ENCODE data around the gene HSPB1.
"Not testable (repeated sequence)": the region's sequence is repeated elsewhere in the genome, so short reads cannot be mapped to it uniquely, and the experiment has no call there.

The HSPB1 gene

DNA sequence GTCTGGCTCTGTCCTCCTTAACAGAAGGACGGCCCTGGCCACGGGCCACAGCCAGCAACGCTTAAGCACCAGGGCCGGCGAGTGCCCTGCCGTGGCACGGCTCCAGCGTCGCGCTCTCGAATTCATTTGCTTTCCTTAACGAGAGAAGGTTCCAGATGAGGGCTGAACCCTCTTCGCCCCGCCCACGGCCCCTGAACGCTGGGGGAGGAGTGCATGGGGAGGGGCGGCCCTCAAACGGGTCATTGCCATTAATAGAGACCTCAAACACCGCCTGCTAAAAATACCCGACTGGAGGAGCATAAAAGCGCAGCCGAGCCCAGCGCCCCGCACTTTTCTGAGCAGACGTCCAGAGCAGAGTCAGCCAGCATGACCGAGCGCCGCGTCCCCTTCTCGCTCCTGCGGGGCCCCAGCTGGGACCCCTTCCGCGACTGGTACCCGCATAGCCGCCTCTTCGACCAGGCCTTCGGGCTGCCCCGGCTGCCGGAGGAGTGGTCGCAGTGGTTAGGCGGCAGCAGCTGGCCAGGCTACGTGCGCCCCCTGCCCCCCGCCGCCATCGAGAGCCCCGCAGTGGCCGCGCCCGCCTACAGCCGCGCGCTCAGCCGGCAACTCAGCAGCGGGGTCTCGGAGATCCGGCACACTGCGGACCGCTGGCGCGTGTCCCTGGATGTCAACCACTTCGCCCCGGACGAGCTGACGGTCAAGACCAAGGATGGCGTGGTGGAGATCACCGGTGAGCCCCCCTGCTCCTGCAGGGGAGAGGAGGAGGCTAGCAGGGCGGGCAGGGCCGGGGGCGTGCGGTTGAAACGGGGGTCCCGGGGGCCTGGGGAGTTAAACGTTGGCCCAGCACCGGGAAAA is at the start of gene HSPB1:
Gene HSPB1, plus strand, starts transcription at position 327 of the 855 bp plus-strand sequence. Its CDS starts 40 bp downstream, at position 367.
- peak; percentile 82 to 84 for DNase-seq

DNA sequence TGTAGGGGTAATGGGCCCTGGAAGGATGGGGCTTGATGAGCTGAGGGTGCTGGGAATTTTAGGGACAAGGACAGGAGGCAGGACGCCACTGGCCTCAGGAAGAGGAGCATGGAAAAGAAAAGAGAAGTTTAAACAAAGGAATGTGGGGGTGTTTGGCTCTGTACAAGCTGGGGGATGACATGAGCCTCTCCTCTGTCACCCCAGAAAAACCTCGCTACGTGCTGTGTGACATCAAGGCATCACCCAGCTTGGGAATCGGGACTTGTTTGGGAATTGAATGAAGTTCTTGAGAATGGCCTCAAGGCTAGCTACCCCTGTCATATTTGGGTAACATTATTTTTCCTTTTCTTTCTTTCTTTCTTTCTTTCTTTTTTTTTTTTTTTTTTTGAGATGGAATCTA is 47.7 kb upstream of the HSPB1 start:
- no peak for DNase-seq

GRCh38 chr7:76257973-76258372 is 44.5 kb upstream of the HSPB1 start:
- DNase-seq: no peak

DNA sequence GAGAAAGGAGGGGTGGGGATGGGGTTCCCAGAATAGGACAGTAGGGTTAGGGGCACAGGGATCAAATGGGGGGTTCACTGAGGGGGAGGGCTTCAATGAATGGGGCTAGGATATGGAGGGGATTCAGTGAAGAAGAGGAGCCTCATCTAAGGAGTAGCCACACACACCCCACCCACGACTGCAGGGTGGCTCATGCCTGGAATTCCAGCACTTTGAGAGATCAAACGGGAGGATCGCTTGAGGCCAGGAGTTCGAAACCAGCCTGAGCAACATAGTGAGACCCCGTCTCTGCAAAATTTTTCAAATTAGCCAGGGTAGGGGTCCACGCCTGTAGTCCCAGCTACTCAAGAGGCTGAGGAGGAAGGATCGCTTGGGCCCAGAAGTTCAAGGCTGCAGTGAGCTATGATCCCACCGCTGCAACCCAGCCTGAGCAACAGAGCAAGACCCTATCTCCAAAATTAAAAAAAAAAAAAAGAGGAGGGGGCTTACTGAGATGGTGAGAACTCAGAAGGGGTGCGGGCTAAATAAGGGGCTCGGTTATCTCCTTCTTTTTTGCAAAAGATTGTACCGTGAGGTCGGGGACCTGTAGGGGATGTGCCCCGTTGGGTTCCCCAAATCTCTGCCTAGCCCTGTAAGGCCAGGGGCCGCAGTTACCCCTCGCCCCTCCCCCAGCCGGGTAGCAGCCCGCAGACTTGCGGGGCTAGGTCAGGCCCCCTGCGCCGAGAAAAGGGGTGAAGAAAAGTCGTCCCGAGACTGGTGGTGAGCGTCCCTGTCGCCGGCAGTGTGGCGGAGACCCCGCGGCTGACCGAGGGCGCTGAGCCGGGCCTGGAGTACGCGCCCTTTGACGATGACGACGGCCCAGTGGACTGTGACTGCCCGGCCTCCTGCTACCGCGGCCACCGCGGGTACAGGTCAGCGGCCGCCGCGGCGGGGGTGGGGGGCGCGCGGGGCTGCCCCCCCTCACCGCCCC is 43.1 kb upstream of the HSPB1 start:
- no peak for DNase-seq

DNA sequence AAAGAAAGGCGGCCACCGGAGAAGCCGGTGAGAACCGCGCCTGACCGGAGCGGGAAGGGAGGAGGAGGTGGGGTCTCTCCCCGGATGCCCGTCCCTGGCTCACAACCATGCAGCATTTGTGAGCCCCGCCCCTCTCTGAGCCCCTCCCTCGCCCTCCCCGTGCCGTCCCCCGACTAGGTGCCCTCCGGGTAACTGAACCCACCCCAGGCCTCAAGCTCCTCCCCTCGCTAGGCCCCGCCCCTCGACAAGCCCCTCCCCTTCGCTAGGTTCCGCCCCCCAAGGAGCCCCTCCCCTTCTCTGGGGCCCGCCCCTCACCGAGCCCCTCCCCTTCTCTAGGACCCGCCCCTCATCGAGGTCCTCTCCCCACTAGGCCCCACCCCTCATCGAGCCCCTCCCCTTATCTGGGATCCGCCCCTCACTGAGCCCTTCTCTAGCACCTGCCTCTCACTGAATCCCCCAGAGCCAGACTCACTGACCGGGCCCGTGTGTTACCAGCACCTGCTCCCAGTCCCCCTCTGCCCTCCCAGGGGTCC is 42.2 kb upstream of the HSPB1 start:
- DNase-seq: peak; percentile 35 to 37

DNA sequence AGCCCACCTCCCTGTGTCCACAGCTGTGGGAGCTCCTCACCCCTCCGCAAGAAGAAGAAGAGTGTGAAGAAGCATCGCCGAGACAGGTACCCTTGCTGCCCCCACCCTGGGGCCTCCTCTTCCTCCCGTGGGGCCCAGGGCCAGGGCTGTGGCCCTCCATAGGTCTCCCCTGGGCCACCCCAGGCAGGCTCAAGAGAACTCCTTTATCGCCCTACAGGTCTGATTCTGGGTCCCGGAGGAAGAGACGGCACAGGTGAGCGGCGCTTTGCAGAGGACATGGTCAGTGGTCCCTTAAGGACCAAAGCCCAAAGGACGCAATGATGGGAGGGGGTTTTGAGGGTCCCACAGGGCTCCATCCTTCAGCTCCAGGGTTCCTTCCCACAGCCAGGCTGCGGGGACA is 41.1 kb upstream of the HSPB1 start:
- DNase-seq: no peak

GRCh38 chr7:76261931-76262330 is 40.5 kb upstream of the HSPB1 start:
- no peak for DNase-seq

DNA sequence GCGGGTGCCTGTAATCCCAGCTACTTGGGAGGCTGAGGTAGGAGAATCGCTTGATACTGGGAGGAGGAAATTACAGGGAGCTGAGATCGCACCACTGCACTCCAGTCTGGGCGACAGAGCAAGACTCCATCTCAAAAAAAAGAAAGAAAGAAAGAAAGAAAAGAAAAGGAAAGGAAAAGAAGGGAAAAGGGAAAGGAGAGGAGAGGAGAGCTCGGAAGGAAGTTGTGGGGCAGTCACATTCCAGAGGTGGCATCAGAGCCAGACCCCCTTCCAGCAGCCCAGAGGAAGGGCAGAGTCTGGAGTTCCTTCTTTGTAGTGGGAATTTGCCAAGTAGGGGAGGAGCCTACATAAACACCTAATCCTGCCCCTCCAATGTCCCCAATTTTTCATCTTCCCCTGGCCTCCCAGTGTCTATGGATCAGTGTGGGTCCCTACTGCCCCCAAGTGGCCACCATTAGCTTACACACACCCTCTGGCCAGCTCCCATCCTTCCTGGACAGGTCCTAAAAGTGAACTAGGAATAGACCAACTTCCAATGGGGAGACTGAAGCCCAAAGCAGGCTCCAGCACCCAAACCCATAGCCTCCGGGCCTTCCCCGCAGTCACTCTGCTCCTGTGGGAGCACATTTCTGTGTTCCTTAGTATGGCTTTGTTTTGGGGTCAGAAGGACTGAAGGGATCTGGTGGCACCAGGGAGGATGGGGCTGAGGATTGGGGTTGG is 39.6 kb upstream of the HSPB1 start:
- peak; percentile 27 to 29 for DNase-seq

DNA sequence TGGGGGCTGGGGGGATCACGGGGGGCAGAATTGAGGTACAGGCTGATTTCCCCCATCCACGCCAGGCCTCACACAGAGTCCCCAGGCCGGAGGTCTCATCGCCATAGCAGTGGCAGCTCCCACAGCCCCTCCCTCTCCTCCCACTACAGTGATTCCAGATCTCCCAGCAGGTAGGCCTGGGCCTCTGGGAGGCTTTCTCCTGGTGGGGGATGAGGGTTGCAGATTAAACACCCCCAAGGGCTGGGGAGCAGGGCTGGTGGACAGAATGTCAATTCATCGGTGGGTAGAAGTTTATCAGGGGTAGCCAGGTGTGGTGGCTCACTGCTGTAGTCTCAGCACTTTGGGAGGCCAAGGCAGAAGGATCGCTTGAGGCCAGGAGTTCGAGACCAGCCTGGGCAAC is 37.2 kb upstream of the HSPB1 start:
- DNase-seq: no peak

DNA sequence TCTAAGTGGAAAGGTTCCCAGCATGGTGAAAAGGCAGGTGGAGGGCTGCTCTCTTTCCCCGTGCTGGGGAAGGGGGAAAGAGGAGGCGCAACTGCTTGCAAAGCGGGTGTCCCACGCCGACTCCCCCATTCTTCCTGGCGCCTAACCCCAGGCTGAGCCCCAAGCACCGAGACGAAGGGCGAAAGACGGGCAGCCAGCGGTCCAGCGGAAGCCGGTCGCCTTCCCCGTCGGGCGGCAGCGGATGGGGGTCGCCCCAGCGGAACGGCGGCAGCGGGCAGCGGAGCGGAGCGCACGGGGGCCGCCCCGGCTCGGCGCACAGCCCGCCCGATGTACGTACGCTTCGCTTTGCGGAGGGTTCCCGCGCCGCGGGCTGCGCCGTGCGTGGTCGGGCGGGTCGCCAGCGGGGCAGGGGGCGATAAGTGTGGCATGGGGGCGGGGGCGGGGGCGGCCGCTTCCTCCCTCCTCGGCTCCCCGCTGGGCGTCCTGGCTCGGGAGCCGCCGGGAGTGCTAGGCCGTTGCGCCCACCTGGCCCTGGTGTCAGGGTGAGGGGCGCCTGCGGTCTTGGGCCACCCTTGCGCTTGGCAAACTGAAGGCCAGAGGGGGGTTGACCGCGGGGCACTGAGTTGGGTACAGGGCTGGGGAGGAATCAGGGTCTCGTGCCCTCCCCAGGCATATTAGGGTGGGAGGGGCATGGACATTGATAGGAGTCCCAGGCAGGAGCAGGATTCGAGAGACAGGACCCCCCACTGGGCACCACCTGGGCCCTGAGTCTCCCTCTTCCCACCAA is 35.2 kb upstream of the HSPB1 start:
- no peak for DNase-seq

DNA sequence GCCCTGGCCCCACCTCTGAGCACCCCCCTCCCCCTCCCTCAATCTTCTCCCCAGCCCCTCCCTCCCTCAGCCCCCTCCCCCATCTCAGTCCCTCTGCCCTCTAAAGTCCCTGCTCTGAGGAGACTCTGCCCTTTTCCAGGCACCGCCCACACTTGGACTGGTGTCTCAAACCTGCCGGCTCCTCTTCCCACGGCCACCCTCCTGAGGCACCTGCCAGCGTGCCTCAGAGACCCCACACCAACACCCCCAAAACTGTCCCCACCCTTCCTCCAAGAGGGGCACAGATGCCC is 34.6 kb upstream of the HSPB1 start:
- no peak for DNase-seq

DNA sequence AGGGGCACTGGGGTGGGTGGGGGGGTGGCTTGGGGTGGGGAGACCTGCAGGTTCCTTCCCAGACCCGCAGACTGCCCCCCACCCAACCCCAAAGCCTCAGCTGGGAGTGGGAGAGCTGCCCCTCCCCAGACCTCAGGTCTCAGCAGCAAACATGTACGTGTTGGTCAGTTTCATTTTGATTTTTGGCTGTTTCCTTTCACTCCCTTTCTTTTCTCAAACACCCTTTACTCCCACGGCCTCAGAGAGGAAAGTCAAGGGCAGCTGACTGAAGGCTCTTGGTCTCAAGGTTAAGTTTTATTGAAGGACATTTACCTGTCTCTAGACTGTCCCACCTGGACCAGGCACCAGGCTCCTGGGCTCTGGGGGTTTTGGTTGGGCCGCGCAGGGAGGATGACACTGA is 34.1 kb upstream of the HSPB1 start:
- DNase-seq: no peak

- no peak for DNase-seq
These were observed 32.6 kb upstream of the HSPB1 start for GRCh38 chr7:76269895-76270294.

GRCh38 chr7:76271384-76271783 is 31.1 kb upstream of the HSPB1 start:
- not testable (repeated sequence) for DNase-seq

DNA sequence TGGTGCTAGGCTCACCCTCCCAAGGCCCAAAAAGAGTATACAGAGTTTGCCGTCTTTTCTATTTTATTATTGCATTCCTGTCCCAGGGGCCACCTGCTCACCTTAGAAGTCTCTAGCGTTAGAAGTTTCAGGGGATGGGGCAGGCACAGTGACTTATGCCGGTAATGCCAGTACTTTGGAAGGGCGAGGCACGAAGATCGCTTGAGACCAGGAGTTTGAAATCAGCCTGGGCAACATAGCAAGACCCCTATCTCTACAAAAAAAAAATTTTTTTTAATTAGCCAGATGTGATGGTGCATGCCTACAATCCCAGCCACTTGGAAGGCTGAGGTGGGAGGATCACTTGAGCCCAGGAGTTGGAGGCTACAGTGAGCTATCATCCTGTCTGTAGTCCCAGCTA is 30.3 kb upstream of the HSPB1 start:
- no peak for DNase-seq

- no peak for DNase-seq
These were observed 29.5 kb upstream of the HSPB1 start for GRCh38 chr7:76272851-76273497.

- DNase-seq: no peak
These were observed 29.0 kb upstream of the HSPB1 start for GRCh38 chr7:76273503-76273902.

DNA sequence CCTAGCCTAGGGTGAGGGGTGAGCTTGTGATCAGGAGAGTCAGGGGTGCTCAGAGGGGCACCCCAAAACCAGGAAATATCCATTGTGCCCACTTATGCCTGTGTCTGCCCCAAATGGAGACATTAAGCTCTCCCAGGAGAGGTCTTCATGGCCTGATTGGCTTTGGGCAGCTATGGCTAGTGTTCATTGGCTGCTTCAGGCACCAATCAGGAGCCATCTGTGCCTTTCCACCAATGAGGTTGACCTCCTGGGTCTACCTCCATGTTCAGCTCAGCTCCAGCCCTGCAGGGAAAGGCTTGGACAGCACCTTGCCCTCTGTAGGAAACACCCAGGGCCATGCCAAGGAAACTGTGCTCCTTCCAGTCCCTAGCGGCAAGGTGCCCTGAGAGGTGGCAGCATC is 23.9 kb upstream of the HSPB1 start:
- no peak for DNase-seq

GRCh38 chr7:76280408-76280807 is 22.1 kb upstream of the HSPB1 start:
- no peak for DNase-seq

- no peak for DNase-seq
These were observed 21.3 kb upstream of the HSPB1 start for GRCh38 chr7:76281006-76281705.

All from CD4-positive, alpha-beta T cell treated with Interleukin-1 beta for 1 hour (primary cell).